ENCODE results near the gene ERC2.

ERC2 gene

GRCh38 chr3:56133423-56133822, 334.8 kb downstream of the ERC2 start:
- Histone ChIP-seq H3K9ac (ENCODE audit: low read depth, low read length, poor library complexity, severe bottlenecking) (no peak overlapping the region), H3K4me2 (ENCODE audit: low read depth, low read length, poor library complexity, severe bottlenecking) (no peak overlapping the region), H3K9me2 (replicated peaks; ENCODE audit: low read depth, low read length) (no peaks in the 10 kb centered on the region), H3K79me2 (ENCODE audit: insufficient read depth, low read length) (no peaks in the 10 kb centered on the region), H2AFZ (ENCODE audit: low read length) (no peak overlapping the region), H3K36me3 (ENCODE audit: insufficient read depth, low read length) (no peaks in the 10 kb centered on the region), H3K4me1 (ENCODE audit: insufficient read depth, low read length, poor library complexity, severe bottlenecking) (no peaks in the 10 kb centered on the region), H3K4me3 (ENCODE audit: low read length, poor library complexity, severe bottlenecking) (no peak overlapping the region), H4K20me1 (ENCODE audit: insufficient read depth, low read length, poor library complexity, severe bottlenecking) (no peaks in the 10 kb centered on the region), H3K27me3 (ENCODE audit: insufficient read depth, low read length, poor library complexity, severe bottlenecking) (no peaks in the 10 kb centered on the region), H3F3A (ENCODE audit: low read depth) (no peaks in the 10 kb centered on the region), H3K9me3 (ENCODE audit: insufficient read depth, low read depth, low read length) (no peaks in the 10 kb centered on the region)
- TF ChIP-seq, protein P1, sequence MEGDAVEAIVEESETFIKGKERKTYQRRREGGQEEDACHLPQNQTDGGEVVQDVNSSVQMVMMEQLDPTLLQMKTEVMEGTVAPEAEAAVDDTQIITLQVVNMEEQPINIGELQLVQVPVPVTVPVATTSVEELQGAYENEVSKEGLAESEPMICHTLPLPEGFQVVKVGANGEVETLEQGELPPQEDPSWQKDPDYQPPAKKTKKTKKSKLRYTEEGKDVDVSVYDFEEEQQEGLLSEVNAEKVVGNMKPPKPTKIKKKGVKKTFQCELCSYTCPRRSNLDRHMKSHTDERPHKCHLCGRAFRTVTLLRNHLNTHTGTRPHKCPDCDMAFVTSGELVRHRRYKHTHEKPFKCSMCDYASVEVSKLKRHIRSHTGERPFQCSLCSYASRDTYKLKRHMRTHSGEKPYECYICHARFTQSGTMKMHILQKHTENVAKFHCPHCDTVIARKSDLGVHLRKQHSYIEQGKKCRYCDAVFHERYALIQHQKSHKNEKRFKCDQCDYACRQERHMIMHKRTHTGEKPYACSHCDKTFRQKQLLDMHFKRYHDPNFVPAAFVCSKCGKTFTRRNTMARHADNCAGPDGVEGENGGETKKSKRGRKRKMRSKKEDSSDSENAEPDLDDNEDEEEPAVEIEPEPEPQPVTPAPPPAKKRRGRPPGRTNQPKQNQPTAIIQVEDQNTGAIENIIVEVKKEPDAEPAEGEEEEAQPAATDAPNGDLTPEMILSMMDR (conservative IDR thresholded peaks at IDR 0.05; ENCODE audit: low read length): no peak
- no peak for TF ChIP-seq EZH2phosphoT487 (IDR thresholded peaks at IDR 0.05; ENCODE audit: borderline replicate concordance)

GRCh38 chr3:56132762-56133161, 335.5 kb downstream of the ERC2 start:
- Histone ChIP-seq H3K4me3 (ENCODE audit: low read length, poor library complexity, severe bottlenecking) (no peak overlapping the region), H3F3A (ENCODE audit: low read depth) (no peaks in the 10 kb centered on the region), H3K36me3 (ENCODE audit: insufficient read depth, low read length) (no peaks in the 10 kb centered on the region), H4K20me1 (ENCODE audit: insufficient read depth, low read length, poor library complexity, severe bottlenecking) (no peaks in the 10 kb centered on the region), H3K9me3 (ENCODE audit: insufficient read depth, low read depth, low read length) (no peaks in the 10 kb centered on the region), H3K79me2 (ENCODE audit: insufficient read depth, low read length) (no peaks in the 10 kb centered on the region), H3K27me3 (ENCODE audit: insufficient read depth, low read length, poor library complexity, severe bottlenecking) (no peaks in the 10 kb centered on the region), H2AFZ (ENCODE audit: low read length) (no peak overlapping the region), H3K4me1 (ENCODE audit: insufficient read depth, low read length, poor library complexity, severe bottlenecking) (no peaks in the 10 kb centered on the region), H3K9ac (ENCODE audit: low read depth, low read length, poor library complexity, severe bottlenecking) (no peak overlapping the region), H3K9me2 (replicated peaks; ENCODE audit: low read depth, low read length) (no peaks in the 10 kb centered on the region), H3K4me2 (ENCODE audit: low read depth, low read length, poor library complexity, severe bottlenecking) (no peak overlapping the region)
- TF ChIP-seq EZH2phosphoT487 (IDR thresholded peaks at IDR 0.05; ENCODE audit: borderline replicate concordance): no peak
- TF ChIP-seq, protein P1 (conservative IDR thresholded peaks at IDR 0.05; ENCODE audit: low read length): no peak

DNA sequence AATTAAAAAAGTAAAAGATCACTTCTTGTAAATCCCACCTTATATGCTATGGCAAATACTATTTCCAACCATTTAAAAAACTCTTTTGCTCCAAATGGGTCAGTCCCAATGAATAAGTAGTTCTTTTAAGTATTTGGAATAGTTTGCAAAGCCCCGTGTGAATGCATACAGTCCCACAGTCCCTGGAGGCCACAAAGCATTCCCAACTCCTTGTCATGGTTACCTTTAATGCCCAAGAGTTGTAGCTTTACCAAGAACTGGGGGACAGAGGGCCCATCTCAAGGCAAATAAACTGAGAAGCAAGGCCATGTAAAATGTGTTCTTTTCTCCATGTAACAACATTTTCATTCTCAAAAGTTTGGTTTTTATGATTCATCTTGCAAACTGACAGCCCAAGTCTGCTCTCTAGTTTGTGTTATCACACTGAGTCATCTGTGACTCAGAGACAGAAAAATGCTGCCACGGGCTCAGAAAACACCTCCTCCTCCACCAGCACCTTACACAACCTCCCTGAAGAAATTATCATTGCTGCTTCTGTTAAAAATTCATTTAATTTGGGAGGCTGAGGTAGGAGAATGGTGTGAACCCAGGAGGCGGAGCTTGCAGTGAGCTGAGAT, 336.2 kb downstream of the ERC2 start:
- no peaks in the 10 kb centered on the region for H4K20me1 ChIP-seq (ENCODE audit: insufficient read depth, low read length, poor library complexity, severe bottlenecking)
- H3K9me3 ChIP-seq (ENCODE audit: insufficient read depth, low read depth, low read length): no peaks in the 10 kb centered on the region
- no peak overlapping the region for H3K4me2 ChIP-seq (ENCODE audit: low read depth, low read length, poor library complexity, severe bottlenecking)
- no peaks in the 10 kb centered on the region for H3K4me1 ChIP-seq (ENCODE audit: insufficient read depth, low read length, poor library complexity, severe bottlenecking)
- TF ChIP-seq, protein P1 (conservative IDR thresholded peaks at IDR 0.05; ENCODE audit: low read length): no peak
- TF ChIP-seq EZH2phosphoT487 (IDR thresholded peaks at IDR 0.05; ENCODE audit: borderline replicate concordance): no peak
- H3F3A ChIP-seq (ENCODE audit: low read depth): no peaks in the 10 kb centered on the region
- H3K36me3 ChIP-seq (ENCODE audit: insufficient read depth, low read length): no peaks in the 10 kb centered on the region
- H3K27me3 ChIP-seq (ENCODE audit: insufficient read depth, low read length, poor library complexity, severe bottlenecking): no peaks in the 10 kb centered on the region
- H2AFZ ChIP-seq (ENCODE audit: low read length): no peak overlapping the region
- no peak overlapping the region for H3K9ac ChIP-seq (ENCODE audit: low read depth, low read length, poor library complexity, severe bottlenecking)
- no peaks in the 10 kb centered on the region for H3K79me2 ChIP-seq (ENCODE audit: insufficient read depth, low read length)
- H3K4me3 ChIP-seq (ENCODE audit: low read length, poor library complexity, severe bottlenecking): no peak overlapping the region
- no peaks in the 10 kb centered on the region for H3K9me2 ChIP-seq (replicated peaks; ENCODE audit: low read depth, low read length)
